Endothelial cell of umbilical vein (primary cell): Measurements from ENCODE around the gene FOXF1. TPM values are rescaled to one million over a fixed set of nuclear protein-coding genes. Genes with fewer than 3 reads are reported as not detected.

Source experiments
- BruUV-seq: library from RNA; stranded (reverse); fragments of 400-500 nt; replicated peaks from 2 replicates; lab custom pipeline; 2021; lab: Mats Ljungman, UMichigan
- CTCF ChIA-PET: fragments of 300-600, 350-600 bp; sonication (Branson Sonifier 250); formaldehyde crosslinking; loops from one replicate; lab custom pipeline; 2021; ENCODE audit warnings: antibody characterized with exemption, inconsistent platforms; lab: Charles Lee
- POLR2A ChIA-PET: fragments of 300-600, 350-600 bp; sonication (Branson Sonifier 250); formaldehyde crosslinking; loops from one replicate; lab custom pipeline; 2021; ENCODE audit warnings: antibody characterized with exemption, inconsistent platforms; lab: Charles Lee
- DNase-seq: peaks from one replicate; pipeline ENCODE4 v3.0.0-alpha.2; 2011; ENCODE audit warnings: low read depth, low spot score
- FAIRE-seq: peaks from 2 replicates; lab custom pipeline; 2011; peaks lifted over from hg19 to GRCh38; lab: Jason Lieb, UNC
- H2AFZ ChIP-seq: 2 replicates; pipeline ENCODE4 v1.6.0; 2012; ENCODE audit warnings: low read depth, low read length, control low read depth, inconsistent platforms
- H3K27ac ChIP-seq: 2 replicates; pipeline ENCODE4 v1.5.1; 2011; ENCODE audit warnings: low read depth, mild to moderate bottlenecking, control low read depth, low read length, moderate library complexity; ENCODE audit not compliant: insufficient read depth
- H3K27me3 ChIP-seq, 2 experiments: 2 replicates each; pipeline versions ENCODE4 v1.6.0 to v1.6.1; 2011; ENCODE audit warnings: low read length in 2 of 2, mixed read lengths in 1 of 2; ENCODE audit not compliant: control insufficient read depth in 2 of 2, insufficient read depth in 2 of 2
- H3K36me3 ChIP-seq, 2 experiments: 2 replicates in 1 of 2; 3 replicates in 1 of 2; pipeline ENCODE4 v1.5.1; 2011; ENCODE audit warnings: low read length in 2 of 2, mild to moderate bottlenecking in 1 of 2, moderate library complexity in 1 of 2; ENCODE audit not compliant: control insufficient read depth in 2 of 2, insufficient read depth in 2 of 2; ENCODE audit errors: extremely low read depth in 1 of 2
- H3K4me1 ChIP-seq: 3 replicates; pipeline ENCODE4 v1.5.1; 2011; ENCODE audit warnings: mild to moderate bottlenecking, low read length; ENCODE audit not compliant: control insufficient read depth, insufficient read depth; ENCODE audit errors: extremely low read depth
- H3K4me2 ChIP-seq: 2 replicates; pipeline ENCODE4 v1.6.1; 2011; ENCODE audit warnings: low read length, control low read depth, mixed read lengths; ENCODE audit not compliant: insufficient read depth
- H3K4me3 ChIP-seq, 3 experiments: fragments of 200-600 bp in 1 of 3; sonication (generic), shearing (Covaris generic) in 1 of 3; replicated peaks in 1 of 3; 2 replicates each; pipeline ENCODE4 v1.5.1; 2011 to 2016; ENCODE audit warnings: control low read depth in 3 of 3, low read length in 3 of 3, mild to moderate bottlenecking in 2 of 3, inconsistent platforms in 1 of 3, low read depth in 1 of 3, moderate library complexity in 1 of 3; ENCODE audit not compliant: insufficient read depth in 1 of 3
- H3K79me2 ChIP-seq: 2 replicates; pipeline ENCODE4 v1.6.0; 2012; ENCODE audit warnings: low read length, inconsistent platforms; ENCODE audit not compliant: control insufficient read depth, insufficient read depth
- H3K9ac ChIP-seq: replicated peaks from 2 replicates; pipeline ENCODE3; 2011; ENCODE audit warnings: low read length, control low read depth; ENCODE audit not compliant: insufficient read depth; ENCODE audit errors: extremely low read depth
- H3K9me1 ChIP-seq: replicated peaks from 3 replicates; pipeline ENCODE4 v1.6.0; 2011; ENCODE audit warnings: mild to moderate bottlenecking, low read length; ENCODE audit not compliant: control insufficient read depth, insufficient read depth; ENCODE audit errors: extremely low read depth
- H3K9me3 ChIP-seq: replicated peaks from 2 replicates; pipeline ENCODE4 v1.5.1; 2012; ENCODE audit warnings: low read length, inconsistent platforms; ENCODE audit not compliant: control insufficient read depth, insufficient read depth
- H4K20me1 ChIP-seq: replicated peaks from 2 replicates; pipeline ENCODE3; 2011; ENCODE audit warnings: mild to moderate bottlenecking, low read length; ENCODE audit not compliant: control insufficient read depth, insufficient read depth; ENCODE audit errors: extremely low read depth
- EZH2 ChIP-seq: IDR thresholded peaks from 2 replicates; pipeline ENCODE4 v1.6.1; 2012; ENCODE audit warnings: borderline replicate concordance, low read depth, mild to moderate bottlenecking, moderate library complexity, low read length, inconsistent platforms; ENCODE audit not compliant: severe bottlenecking
- FOS ChIP-seq: IDR thresholded peaks from 2 replicates; pipeline ENCODE4 v1.6.1; 2011; ENCODE audit warnings: mild to moderate bottlenecking, low read length, moderate library complexity, borderline replicate concordance; ENCODE audit not compliant: insufficient read depth
- GATA2 ChIP-seq: IDR thresholded peaks from 2 replicates; pipeline ENCODE4 v1.7.0; 2011; ENCODE audit warnings: low read depth, mild to moderate bottlenecking, moderate library complexity, mixed read lengths, low read length; ENCODE audit not compliant: insufficient read length, insufficient read depth
- JUN ChIP-seq: IDR thresholded peaks from 2 replicates; pipeline ENCODE4 v1.6.1; 2011; ENCODE audit warnings: borderline replicate concordance, low read depth; ENCODE audit not compliant: insufficient read length, insufficient read depth
- MYC ChIP-seq: IDR thresholded peaks from one replicate; pipeline ENCODE4 v1.6.1; 2011; ENCODE audit warnings: mild to moderate bottlenecking, low read depth, low read length
- POLR2A ChIP-seq: IDR thresholded peaks from 2 replicates; pipeline ENCODE4 v1.6.1; 2012; ENCODE audit warnings: low read depth, mild to moderate bottlenecking, control low read depth, low read length
- POLR2AphosphoS5 ChIP-seq: IDR thresholded peaks from 2 replicates; pipeline ENCODE4 v1.6.1; 2012; ENCODE audit warnings: low read depth, mild to moderate bottlenecking, control low read depth, low read length, moderate library complexity; ENCODE audit not compliant: insufficient read depth
- dilution Hi-C: fragments of 300-500 bp; cut with MboI; formaldehyde crosslinking; loops from one replicate; pipeline ENCODE4 v1.15.0; 2019; ENCODE audit warnings: low sequenced_read_pairs; ENCODE audit not compliant: extremely low pct_ligation_motif_present
- intact Hi-C: fragments of 100-400 bp; cut with micrococcal nuclease; formaldehyde crosslinking; loops from one replicate; pipeline ENCODE4 v1.10.0; 2022
- polyA plus RNA-seq, 4 experiments: library from polyadenylated mRNA; depleted of rRNA in 3 of 4; stranded (reverse) in 3 of 4; unstranded in 1 of 4; fragments of >200 nt; gene quantifications; 2 replicates each; pipeline versions ENCODE4 v1.2.1 to v1.2.3, GENCODE V29; 2011 to 2012; ENCODE audit warnings: missing spikeins in 1 of 4
- total RNA-seq: library from RNA; stranded (reverse); gene quantifications from 2 replicates; pipeline ENCODE4 v1.2.3, GENCODE V29; 2021
- TF ChIP-seq, protein P1 (sequence below), 2 donors: IDR thresholded peaks; 1 replicate in 1 of 2; 2 replicates in 1 of 2; pipeline ENCODE4 v1.5.1; 2011; ENCODE audit warnings: low read length in 2 of 2, mild to moderate bottlenecking in 2 of 2, moderate library complexity in 2 of 2, control low read depth in 1 of 2, inconsistent platforms in 1 of 2, low read depth in 1 of 2; ENCODE audit not compliant: insufficient read depth in 1 of 2; ENCODE audit errors: extremely low read depth in 1 of 2
- TF ChIP-seq, protein P2 (sequence below): IDR thresholded peaks from 2 replicates; pipeline ENCODE4 v1.6.1; 2011; ENCODE audit not compliant: insufficient read depth, insufficient read length

FOXF1 gene
- total and polyA plus RNA-seq, 2 donors (not counting 3 experiments of a cell fraction or from before 2014, with no cell fraction given), result 1.0 to 1.1 TPM

DNA sequence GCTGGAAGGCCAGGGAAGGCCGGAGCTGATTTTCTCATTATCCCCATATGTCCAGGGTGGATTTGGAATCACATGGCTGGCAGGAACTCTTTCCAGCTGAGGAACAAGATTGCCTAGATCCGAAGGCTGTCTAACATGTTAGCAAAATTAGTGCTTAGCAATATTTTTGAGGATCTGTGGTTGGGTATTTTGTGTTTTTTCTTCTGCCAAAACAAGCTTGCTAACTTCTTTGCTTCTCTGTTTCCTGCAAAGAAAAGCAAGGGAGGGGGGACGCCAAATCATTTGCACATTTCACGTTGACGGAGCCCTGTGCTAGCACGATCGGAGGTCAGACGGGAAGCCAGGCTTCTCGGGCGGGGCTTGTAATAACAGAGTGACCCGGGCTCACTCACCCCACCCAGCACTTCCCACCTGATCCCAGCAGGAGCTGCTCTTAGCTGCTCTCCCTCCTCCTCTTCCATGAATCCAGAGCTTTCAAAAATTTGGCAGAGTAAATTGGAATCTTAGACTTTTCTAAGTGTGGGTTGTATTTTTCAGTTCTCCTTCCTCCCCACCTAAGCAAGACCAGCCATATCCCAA is 33.3 kb upstream of the FOXF1 start:
- Histone ChIP-seq H3K9ac (no peak overlapping the region), H3K9me3 (no peaks in the 10 kb centered on the region), H3K9me1 (no peaks in the 10 kb centered on the region), H3K27me3 (peaks cover 0 to 6% of the 10 kb centered on the region in 2 experiments), H3K27ac (no peak overlapping the region), H3K79me2 (no peaks in the 10 kb centered on the region), H2AFZ (no peak overlapping the region), H4K20me1 (no peaks in the 10 kb centered on the region), H3K4me2 (no peak overlapping the region), H3K4me1 (no peaks in the 10 kb centered on the region), H3K4me3 (no peak overlapping the region), H3K36me3 (no peaks in the 10 kb centered on the region)
- FAIRE-seq (no peak), DNase-seq (peak; percentile 11)
- BruUV-seq, result no TSS peak
- intact Hi-C loops (no loop called here), dilution Hi-C loops (no loop called here)
- ChIA-PET POLR2A (no interaction called here), CTCF (interaction anchor here (0.7 to 1.5 kb wide), 4 partner anchors 39 to 224 kb away, joined by 3 to 6 read pairs (median 3); no protein-coding TSS in a partner anchor)
- TF ChIP-seq EZH2 (no peak), POLR2AphosphoS5 (no peak), MYC (no peak), JUN (no peak), FOS (no peak), GATA2 (no peak), POLR2A (no peak)
- TF ChIP-seq, protein P1, sequence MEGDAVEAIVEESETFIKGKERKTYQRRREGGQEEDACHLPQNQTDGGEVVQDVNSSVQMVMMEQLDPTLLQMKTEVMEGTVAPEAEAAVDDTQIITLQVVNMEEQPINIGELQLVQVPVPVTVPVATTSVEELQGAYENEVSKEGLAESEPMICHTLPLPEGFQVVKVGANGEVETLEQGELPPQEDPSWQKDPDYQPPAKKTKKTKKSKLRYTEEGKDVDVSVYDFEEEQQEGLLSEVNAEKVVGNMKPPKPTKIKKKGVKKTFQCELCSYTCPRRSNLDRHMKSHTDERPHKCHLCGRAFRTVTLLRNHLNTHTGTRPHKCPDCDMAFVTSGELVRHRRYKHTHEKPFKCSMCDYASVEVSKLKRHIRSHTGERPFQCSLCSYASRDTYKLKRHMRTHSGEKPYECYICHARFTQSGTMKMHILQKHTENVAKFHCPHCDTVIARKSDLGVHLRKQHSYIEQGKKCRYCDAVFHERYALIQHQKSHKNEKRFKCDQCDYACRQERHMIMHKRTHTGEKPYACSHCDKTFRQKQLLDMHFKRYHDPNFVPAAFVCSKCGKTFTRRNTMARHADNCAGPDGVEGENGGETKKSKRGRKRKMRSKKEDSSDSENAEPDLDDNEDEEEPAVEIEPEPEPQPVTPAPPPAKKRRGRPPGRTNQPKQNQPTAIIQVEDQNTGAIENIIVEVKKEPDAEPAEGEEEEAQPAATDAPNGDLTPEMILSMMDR (IDR thresholded peaks at IDR 0.05; ENCODE audit: extremely low read depth in 1 of 2, insufficient read depth in 1 of 2, low read depth in 1 of 2, low read length in 2 of 2), result no peak
- TF ChIP-seq, protein P2, sequence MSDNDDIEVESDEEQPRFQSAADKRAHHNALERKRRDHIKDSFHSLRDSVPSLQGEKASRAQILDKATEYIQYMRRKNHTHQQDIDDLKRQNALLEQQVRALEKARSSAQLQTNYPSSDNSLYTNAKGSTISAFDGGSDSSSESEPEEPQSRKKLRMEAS, result no peak
